Activated CD4-positive, CD25-positive, alpha-beta regulatory T cell (primary cell): ENCODE measurements around the gene STK16.
A peak's percentile ranks its signal among the peaks of the same experiment; 100 is the strongest.
"Not testable (repeated sequence)": the region's sequence is repeated elsewhere in the genome, so short reads cannot be mapped to it uniquely, and the experiment has no call there.

Experiments
- DNase-seq, 4 experiments: peaks; one replicate each; lab custom pipeline; 2025; lab: John Stamatoyannopoulos, UW

Gene STK16

DNA sequence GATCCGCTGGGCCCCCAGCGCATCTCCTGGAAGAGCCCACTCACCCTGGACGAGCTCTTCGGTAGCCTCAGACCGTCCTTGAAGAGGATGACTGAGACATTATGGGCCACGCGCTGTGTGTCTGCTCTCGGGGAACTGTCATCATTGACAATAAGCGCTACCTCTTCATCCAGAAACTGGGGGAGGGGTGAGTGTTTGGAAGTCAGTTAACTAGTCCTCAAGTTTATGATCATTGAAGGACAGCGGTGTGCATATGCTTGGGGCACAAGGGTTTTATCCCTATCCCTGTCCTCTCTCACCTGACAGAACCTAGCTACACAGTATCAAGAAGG lies 586 bp downstream of the STK16 start:
- DNase-seq: no peak

DNA sequence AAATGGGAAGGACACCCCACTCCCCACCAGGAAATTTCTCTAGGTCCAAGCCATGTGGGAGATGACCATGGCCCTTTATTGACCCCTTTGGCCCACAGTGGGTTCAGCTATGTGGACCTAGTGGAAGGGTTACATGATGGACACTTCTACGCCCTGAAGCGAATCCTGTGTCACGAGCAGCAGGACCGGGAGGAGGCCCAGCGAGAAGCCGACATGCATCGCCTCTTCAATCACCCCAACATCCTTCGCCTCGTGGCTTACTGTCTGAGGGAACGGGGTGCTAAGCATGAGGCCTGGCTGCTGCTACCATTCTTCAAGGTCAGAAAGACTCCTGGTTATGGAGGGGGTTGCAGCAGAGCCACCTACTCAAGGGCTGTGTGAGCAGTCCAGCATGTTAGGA lies 1.3 kb downstream of the STK16 start:
- no peak for DNase-seq

DNA sequence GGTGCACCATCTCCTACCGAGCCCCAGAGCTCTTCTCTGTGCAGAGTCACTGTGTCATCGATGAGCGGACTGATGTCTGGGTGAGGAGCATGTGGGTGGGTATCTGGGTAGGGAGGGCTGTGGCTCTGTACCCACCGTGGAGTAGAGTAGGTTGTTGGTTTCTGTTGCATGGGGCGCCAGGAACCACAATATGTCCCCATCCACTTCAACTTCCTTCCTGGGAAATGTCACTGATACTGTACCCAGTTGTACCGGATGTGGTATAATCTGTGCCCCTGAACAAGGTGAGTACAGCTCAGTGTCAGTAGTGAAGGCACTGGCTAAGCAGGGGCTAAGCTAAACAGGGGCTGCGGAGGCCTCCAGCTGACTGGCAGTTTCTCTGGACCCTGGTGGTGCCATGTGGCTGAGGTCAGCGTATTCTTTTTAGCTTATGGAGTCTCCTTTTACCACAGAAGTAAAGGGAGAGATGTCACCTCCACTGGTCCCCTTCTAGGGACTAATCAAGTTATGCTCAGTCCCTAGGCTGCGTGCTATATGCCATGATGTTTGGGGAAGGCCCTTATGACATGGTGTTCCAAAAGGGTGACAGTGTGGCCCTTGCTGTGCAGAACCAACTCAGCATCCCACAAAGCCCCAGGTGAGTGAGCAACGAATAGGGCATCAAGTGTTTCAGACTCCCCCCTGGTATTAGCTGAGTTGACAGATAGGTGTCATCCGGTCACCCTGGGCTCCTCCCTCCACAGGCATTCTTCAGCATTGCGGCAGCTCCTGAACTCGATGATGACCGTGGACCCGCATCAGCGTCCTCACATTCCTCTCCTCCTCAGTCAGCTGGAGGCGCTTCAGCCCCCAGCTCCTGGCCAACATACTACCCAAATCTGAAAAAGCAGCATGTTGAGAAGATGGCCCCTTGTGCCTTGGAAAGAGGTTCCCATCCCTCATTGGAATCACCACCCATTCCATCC lies 2.7 kb downstream of the STK16 start:
- DNase-seq: peak in 1 of 4 experiments; percentile 27

DNA sequence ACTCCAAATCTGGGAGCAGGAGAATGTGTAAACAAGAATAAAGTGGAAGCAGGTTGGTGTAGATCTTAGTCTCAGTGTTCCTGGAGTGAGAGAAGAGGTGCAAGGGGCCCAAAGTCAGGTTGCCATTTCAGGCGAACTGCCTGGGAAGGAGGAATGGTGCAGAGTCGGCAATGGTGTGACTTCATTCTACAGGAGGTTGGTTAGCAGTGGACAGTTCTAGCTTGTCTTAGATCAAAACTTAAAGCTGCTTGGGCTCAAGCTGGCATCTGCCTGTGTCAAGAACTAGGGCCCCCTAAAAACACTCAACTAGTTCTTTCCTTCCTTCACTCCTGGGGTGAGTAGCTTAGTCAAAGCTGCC lies 3.5 kb downstream of the STK16 start:
- DNase-seq: no peak

DNA sequence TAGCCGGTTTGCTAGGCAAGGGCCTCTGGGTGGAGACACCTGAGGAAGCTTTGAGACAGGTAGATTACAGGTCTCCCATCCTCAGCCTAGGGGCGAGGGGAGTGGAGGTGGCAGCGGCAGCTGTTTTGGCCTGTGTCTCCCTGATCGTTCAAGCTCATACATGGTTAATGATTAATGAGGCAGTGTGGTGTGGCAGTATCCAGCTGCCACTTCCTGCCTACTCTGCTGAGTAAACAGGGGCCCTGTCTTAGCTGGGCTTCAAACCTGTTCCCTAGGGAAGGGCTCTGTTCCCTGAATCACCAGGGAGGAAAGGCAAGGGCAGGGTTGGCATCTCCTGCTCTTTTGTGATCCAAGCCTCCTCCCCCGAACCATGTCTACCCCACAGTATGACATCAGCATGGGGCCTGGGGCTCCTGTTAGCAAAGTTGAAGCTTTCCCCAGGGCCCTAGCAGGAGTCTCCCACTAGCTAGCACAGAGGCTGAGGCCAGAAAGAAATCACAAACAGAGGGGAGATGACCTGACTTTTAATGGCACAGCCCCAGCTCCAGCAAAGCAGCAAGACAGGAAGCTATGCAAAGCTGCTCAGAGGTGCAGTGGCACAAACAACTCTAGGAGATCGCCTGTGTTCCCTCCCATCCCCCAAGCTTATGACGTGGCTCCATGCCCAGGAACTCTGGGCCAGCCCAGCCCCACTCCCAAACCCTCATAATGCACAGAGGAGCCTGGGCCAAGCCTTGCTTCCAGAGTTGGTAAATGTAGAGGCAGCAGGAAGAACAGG lies 4.1 kb downstream of the STK16 start:
- DNase-seq: no peak

DNA sequence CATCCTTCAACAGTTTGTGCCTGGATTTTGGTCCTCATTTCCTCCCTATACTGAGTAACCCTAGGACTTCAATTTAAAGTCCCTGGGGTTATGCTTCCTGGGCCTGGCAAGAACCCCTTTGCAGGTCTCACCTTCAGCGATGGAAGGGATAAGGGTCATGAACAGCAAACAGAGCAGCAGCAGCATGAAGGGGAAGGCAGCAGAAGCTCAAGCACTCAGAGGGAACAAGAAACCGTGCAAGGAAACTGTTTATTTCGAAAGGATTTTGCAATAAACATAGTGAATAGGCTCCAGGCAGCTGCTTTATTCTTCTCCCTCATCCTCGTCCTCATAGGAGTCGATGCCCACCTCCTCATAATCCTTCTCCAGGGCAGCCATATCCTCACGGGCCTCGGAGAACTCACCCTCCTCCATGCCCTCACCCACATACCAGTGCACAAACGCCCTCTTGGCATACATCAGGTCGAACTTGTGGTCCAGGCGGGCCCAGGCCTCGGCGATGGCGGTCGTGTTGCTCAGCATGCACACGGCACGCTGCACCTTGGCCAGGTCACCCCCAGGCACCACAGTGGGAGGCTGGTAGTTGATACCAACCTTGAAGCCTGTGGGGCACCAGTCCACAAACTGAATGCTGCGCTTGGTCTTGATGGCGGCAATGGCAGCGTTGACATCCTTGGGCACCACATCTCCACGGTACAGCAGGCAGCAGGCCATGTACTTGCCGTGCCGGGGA lies 4.9 kb downstream of the STK16 start:
- no peak for DNase-seq

DNA sequence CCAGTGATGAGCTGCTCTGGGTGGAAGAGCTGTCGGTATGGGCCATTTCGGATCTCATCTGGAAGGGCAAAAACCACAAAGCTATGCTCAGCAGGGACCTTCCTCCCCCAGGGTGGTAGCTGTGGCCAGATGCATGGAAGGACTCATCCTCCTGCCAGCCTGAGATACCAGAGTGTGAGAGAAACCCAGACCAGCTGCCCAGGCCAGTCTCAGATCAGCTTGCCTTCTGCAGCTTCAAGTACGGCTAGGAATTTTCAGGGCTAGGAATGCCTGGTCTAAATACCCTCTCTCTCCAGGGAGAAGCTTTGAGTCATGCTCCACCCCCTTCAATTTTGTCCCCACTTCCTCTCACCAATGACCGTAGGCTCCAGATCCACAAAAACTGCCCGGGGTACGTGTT lies 6.4 kb downstream of the STK16 start:
- no peak for DNase-seq

DNA sequence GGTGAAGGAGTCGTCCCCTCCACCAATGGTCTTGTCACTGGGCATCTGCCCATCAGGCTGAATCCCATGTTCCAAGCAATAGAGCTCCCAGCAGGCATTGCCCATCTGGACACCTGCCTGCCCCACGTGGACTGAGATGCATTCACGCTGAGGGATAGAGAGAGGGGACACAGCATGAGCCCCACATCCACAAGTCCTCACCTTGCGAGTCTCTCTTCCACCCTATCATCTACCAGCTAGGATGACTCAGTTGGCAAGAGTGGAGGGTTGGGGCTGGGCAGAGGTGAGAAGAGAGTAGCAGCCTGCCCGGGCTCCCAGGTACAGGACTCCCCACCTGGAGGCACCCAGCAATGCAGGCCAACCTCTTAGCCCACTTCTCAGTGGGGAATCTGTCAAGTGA lies 6.8 kb downstream of the STK16 start:
- DNase-seq: no peak

DNA sequence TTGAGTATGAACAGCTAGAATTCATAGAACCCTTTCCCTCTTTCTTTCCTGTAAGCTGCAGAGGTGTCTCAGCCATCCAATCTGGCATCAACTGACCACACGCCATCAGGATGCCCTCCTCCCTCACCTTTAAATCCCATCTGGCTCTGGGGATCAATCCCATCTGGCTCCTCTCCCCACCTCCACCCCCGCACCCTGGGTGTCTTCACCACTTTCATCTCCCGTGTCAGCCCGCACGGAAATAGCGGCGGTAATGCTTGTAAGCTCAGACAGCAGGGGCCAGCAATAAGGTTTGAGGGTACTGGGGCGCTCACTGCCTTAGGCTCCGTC lies 7.3 kb downstream of the STK16 start:
- DNase-seq: no peak

DNA sequence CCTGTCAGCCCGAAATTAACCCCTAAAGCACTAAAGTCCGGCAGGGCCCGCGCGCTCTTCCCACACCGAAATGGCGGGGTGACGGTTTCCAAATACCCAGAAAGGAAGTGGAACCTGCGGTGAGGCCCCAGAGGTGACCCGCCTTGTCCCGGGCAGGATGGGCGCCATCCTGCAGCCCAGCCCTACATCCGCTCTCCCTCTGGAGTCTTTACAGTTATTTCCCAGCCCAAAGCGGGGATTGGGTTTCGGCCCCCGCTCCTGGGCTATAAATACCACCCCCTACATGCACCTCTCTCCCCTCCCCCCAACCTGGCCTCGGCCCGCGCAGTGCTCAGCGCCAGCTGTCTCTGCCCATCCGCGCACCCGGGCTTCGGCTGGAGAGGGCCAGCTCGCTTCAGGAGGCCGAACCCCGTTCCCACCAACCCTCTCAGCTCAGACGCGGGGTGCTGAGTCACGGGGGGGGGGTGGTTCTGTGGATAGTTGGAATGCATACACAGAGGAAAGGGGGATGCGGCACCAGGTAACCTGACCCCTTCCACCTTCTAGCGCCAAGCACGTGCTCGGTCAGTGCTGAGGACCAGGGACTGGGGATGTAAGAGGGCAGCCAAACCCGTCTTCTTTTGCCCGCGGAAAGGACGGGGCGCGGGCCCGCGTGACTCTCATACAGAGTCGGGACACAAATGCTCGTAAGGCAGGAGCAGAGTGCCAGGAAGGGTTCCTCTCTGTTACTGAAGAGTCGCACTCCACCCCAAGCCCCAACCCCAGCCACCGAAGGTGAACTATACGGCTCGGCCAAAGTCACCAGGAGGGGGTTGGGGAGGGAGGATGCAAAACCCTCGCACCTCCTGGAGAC lies 7.8 kb downstream of the STK16 start, which contains the start of gene TUBA4B:
Gene TUBA4B, plus strand, starts transcription at position 344 of the 853 bp plus-strand sequence. Its CDS starts 165 bp downstream, at position 509.
- peak in 2 of 4 experiments; percentile 18 to 23 for DNase-seq

DNA sequence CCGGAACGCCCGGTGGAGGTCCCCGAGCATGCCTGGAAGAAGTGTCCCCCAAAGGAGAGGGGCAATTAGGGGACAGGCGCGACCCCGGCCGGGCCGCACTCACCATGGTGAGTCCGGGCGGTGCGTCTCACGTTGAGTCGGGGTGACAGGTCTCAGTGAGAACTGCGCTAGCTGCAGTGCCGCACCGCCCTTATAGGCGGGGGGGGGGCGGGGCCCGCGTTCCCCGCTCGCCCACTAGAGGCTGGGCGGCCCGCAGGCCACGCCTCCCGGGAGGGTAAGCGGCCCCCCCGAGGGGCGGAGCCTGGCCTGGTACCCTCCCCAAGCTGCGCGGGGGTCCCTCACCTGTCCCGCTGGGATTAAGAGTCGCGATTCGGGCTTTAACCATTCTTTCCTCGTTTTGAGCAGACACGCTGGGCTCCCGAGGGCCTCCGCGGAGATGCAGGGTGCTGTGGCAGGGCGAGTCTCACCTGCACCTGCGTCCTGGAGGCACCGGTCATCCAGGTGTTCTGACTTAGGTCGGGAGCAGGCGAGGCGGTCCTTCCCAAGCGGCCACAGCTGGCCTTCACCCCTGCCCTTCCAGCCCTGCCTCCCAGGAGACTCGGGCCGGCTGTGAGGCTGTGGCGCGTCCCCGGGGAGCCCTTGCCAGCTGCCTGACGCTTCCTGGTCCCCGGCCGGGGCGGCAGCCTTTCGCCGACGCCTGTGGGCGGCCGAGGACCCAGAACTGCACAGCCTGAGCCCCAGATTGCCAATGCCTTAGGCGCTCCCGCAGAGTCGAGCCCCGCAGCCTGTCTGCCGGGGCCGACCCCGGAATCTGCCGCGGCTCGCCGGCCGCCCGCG lies 8.7 kb downstream of the STK16 start, which contains the start of gene TUBA4A:
Gene TUBA4A, minus strand, starts transcription at position 166 of the 837 bp plus-strand sequence. Its CDS starts 60 bp downstream, at position 106.
- DNase-seq: peak; percentile 81 to 90 (median 87)

DNA sequence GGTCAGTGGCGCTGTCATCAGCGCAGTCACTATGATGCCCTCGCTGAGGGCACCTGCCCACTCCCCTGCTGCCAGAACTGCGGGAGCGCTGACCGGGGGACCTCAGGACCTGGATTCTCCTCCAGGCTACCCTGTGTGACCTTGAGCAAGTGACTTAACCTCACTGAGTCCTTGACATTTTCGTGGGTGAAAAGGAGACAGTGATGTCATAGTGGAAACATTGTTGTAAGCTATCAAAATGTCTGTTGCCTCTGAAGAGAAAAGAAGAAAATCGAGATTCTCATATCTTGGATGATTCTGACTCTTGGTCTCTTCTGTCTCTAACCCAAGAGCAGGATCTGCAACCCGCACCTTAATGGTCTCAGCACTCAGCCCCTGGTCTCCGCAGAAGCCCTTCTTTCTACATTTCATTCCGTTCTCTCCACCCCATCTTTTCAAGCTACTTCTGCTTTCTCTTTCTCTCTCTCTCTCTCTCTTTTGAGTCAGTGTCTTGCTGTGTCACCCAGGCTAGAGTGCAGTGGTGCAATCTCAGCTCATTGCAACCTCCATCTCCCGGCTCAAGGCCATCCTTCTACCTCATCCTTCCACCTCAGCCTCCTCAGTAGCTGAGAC lies 9.4 kb downstream of the STK16 start:
- DNase-seq: no peak

DNA sequence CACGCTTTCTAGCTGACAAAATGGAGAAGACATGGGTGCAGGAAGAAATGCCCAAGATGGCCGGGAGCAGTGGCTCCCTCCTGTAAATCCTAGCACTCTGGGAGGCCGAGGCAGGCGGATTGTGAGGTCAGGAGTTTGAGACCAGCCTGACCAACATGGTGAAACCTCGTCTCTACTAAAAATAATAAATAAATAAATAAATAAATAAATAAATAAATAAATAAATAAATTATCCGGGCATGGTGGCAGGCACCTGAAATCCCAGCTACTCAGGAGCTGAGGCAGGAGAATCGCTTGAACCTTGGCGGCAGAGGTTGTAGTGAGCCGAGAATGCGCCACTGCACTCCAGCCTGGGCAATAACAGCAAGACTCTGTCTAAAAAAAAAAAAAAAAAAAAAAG lies 13.7 kb downstream of the STK16 start:
- not testable (repeated sequence) for DNase-seq

DNA sequence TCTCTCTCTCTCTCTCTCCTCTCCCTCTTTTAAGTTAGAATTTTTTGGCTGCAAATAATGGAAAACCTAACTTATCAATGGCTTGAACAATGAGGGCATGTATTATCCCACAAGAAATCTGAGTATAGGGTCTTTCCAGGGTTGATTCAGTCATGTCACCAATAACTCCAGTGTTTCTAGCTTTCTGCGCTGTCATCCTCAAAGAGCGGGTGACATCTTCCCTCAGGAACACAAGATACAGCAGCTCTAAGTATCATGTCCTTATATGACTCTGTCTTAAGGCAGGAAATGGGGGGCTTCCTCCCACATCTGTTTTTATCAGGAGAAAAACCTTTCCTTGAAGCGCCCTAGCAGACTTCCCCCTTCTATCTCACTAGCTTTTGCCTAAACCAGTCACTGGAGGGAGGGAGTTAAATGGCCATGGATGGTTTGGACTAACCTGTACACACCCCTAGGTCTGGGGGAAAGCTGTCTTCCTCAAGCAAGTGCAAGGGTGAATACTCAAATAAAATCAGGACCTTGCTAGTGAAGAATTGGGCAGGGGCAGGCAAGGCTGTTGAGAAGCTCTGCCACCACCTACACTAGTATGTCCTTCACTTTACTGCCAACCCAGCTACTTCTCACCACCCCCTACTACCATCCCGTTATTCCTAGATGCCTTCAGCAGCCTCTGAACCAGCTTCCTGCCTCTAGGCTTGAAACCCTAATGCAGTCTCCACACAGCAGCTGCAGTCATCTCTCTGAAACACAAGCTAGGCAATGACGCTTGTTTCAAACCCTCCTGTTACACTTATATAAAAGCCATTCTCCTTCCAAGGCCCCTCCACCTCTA lies 16.0 kb downstream of the STK16 start:
- DNase-seq: no peak

DNA sequence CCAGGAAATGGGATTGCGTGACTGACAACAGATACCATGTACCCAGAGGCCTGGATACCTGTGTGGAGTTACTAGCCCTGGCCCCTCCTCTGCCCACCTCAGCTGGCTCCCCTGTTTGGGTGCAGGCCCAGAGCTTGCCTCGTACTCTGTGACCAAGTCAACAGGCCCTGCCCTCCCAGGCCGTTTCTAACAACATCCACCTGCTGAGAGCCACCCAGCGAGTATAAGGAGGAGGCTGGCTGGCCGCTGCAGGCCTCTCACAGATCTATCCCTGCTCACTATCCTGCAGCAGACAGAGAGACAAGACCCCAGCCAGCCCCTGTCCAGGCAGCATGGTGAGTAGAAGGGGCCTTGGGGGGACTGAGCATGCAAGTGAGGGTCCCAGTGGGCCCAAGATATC lies 21.0 kb downstream of the STK16 start:
- DNase-seq: no peak

DNA sequence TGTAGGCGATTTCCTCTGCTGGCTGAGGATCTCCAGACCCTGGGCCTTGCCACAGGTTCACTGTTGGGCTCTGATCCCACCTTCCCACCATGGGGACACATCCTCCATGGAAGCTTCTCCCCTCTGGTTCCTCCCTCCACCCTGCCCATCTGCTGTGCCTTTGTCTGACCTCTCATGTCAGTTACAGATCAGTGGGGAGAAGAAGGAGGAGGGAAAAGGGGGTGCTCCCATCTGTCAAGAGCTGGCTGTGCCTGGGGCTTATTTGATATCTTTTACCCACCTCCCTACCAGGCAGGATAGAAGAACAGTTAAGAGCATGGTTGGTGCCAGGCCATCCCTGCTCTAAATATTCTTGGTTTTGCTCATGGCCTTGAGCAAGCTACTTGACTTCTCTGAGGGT lies 21.6 kb downstream of the STK16 start:
- DNase-seq: no peak

DNA sequence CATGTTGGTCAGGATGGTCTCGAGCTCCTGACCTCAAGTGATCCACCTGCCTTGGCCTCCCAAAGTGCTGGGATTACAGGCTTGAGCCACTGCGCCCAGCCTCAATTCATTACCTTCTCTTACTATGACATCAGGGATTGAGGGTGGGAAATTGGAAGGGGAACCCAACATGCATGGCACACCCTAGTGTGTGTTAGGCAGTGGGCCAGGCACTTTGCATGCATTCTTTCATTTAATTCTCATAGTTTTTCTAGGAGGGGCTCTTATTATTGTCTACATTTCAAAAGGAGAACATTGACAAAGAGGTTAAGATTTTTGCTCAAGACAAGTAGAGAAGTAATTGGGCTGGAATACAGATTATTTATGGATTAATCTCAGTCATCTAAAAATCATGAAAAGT lies 23.0 kb downstream of the STK16 start:
- DNase-seq: no peak

DNA sequence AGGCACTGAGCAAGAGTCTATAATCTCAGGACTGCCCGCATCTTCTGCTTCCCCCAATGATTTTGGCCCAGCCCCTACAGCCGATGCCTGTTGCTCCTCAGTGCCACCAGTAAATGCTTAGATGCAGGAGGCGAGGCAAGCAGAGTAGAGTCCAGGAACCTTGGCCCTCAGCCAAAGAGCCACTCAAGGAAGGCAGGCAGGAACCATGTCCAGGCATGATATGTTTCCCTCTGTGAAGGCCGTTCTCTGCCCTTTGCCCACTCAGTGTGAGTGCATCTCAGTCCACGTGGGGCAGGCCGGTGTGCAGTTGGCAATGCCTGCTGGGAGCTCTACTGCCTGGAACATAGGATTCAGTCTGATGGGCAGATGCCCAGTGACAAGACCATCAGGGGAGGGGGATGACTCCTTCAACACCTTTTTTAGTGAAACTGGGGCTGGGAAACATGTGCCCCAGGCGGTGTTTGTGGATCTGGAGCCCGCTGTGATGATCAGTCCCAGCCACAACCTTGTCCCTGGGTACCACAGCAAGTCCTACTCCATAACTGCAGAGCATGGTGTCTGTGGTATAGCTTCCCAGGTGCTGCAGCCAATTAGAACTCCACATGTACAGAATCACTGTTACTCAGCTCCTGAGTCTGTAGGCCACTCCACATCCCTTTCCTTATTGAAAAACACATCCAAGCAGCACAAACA lies 24.2 kb downstream of the STK16 start:
- no peak for DNase-seq

DNA sequence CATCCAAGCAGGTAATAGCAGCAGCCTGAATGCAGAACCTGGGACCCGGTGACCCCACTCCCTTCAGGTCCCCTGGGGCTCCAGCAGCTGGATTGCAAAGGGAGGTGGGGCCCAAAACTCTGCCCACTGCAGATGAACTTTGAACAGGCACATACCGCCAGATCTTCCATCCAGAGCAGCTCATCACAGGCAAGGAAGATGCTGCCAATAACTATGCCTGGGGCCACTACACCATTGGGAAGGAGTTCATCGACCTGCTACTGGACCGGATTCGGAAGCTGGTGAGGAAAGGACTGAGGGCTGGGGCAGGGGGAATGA lies 24.7 kb downstream of the STK16 start:
- no peak for DNase-seq
